Sigmoid colon (tissue), 4 donors: ENCODE results near the gene DDX31.

Experiments used
- CTCF ChIP-seq, 4 experiments: fragments of 450-650 bp in 3 of 4; fragments of 200-600 bp in 1 of 4; IDR thresholded peaks; one replicate each; pipeline ENCODE4 v1.5.1; 2016 to 2019; ENCODE audit warnings: antibody characterized with exemption in 4 of 4, mild to moderate bottlenecking in 3 of 4, moderate library complexity in 2 of 4
- EP300 ChIP-seq, 4 donors: sonication (generic); formaldehyde crosslinking; IDR thresholded peaks; one replicate each; pipeline ENCODE4 v1.6.1; 2017; ENCODE audit warnings: antibody characterized with exemption in 4 of 4

DNA sequence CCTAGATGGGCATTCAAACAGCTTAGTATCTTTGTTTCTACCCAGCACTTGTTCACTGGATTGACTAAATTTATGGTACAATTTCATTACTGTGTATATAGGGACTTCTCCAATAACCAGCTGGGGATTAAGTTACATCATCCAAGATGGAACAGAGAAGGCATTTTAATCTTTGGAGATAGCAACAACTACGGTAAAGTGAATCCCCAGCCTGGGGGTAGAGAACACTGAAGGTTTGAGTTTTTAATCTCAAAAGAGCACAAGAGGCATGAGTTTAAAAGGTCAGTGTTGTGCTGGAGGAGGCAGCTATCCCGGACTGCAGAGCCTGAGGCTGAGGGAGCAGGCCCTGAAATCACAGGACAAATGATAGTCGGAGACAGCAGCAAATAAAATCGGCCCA lies 28.6 kb downstream of the DDX31 start:
- TF ChIP-seq CTCF (IDR thresholded peaks at IDR 0.05) = no peak
- no peak for TF ChIP-seq EP300 (IDR thresholded peaks at IDR 0.05)
